Activated T-helper 17 cell treated with anti-CD3 and anti-CD28 coated beads, Interleukin-2, amount 50 U/mL, for 72 hours (primary cell): ENCODE measurements around the gene H1-8. TPM values are rescaled to one million over a fixed set of nuclear protein-coding genes. Genes with fewer than 3 reads are reported as not detected.
A peak's percentile ranks its signal among the peaks of the same experiment; 100 is the strongest.

Source experiments
- ATAC-seq: fragments of 150-1000 bp; cut with Tn5 transposase; replicated peaks from 2 replicates; pipeline ENCODE4 v1.10.0; 2021; ENCODE audit warnings: mild to moderate bottlenecking, moderate library complexity
- H3K27ac Mint-ChIP-seq: one replicate; pipeline ENCODE4 v1.8.0; 2022; ENCODE audit warnings: mixed read lengths
- H3K27me3 Mint-ChIP-seq: one replicate; pipeline ENCODE4 v1.8.0; 2022; ENCODE audit warnings: mixed read lengths
- H3K36me3 Mint-ChIP-seq: one replicate; pipeline ENCODE4 v1.8.0; 2022; ENCODE audit warnings: low read depth, mild to moderate bottlenecking, mixed read lengths
- H3K4me1 Mint-ChIP-seq: one replicate; pipeline ENCODE4 v1.8.0; 2022; ENCODE audit warnings: mixed read lengths
- H3K4me3 Mint-ChIP-seq: one replicate; pipeline ENCODE4 v1.8.0; 2022; ENCODE audit warnings: mild to moderate bottlenecking, mixed read lengths
- H3K9me3 Mint-ChIP-seq: one replicate; pipeline ENCODE4 v1.8.0; 2022; ENCODE audit warnings: mixed read lengths
- total RNA-seq, 2 donors: library from RNA; stranded (reverse); gene quantifications; one replicate each; pipeline ENCODE4 v1.2.3, GENCODE V29; 2022

Gene H1-8
- total RNA-seq, 2 donors from 2014 or later: not detected

GRCh38 chr3:129561619-129562248, 18.8 kb downstream of the H1-8 start:
- ATAC-seq: no peak
- no peak overlapping the region for H3K4me3 Mint-ChIP-seq
- no peaks in the 10 kb centered on the region for H3K27me3 Mint-ChIP-seq
- peaks cover 6% of the 10 kb centered on the region for H3K4me1 Mint-ChIP-seq
- H3K9me3 Mint-ChIP-seq: no peaks in the 10 kb centered on the region
- H3K27ac Mint-ChIP-seq: no peak overlapping the region
- H3K36me3 Mint-ChIP-seq: no peaks in the 10 kb centered on the region

- ATAC-seq: no peak
- Mint-ChIP-seq H3K4me1 (peaks cover 6% of the 10 kb centered on the region), H3K9me3 (no peaks in the 10 kb centered on the region), H3K27ac (no peak overlapping the region), H3K36me3 (no peaks in the 10 kb centered on the region), H3K27me3 (no peaks in the 10 kb centered on the region), H3K4me3 (no peak overlapping the region)
Observed at GRCh38 chr3:129562803-129563202, 19.8 kb downstream of the H1-8 start.

GRCh38 chr3:129563332-129563731, 20.4 kb downstream of the H1-8 start:
- Mint-ChIP-seq H3K4me3 (no peak overlapping the region), H3K4me1 (peaks cover 6% of the 10 kb centered on the region), H3K27me3 (no peaks in the 10 kb centered on the region), H3K9me3 (no peaks in the 10 kb centered on the region), H3K27ac (peak overlapping the region; percentile 43), H3K36me3 (no peaks in the 10 kb centered on the region)
- ATAC-seq: no peak

DNA sequence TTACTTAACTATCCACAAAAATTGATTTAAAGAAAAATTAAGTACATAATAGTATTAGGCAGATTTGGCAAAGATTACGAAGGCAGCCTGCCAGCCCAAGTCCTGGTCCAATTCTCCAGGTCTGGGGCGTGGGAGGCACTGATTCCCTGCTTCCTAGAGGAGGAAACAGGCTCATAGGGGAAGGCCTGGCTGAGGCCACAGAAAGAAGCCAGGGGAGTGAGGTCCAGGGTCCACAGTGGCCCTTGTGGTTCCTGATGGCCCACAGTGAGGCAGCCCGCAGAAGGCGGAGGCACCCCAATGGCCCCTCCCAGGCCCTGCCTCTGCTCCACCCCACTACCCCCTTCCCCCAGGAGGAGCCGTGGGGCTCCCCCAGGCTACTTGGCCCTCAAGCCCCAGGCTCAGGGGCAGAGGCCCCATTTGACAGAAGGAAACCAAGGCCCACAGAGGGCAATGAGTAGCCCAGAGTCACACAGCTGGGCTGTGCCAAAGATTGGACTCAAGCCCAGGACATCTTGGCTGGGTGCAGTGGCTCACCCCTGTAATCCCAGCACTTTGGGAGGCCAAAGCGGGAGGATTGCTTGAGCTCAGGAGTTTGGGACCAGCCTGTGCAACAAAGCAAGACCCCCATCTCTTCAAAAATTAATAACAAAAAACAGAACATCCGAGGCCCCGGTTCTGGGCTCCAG, 21.0 kb downstream of the H1-8 start:
- no peaks in the 10 kb centered on the region for H3K27me3 Mint-ChIP-seq
- H3K9me3 Mint-ChIP-seq: no peaks in the 10 kb centered on the region
- no peaks in the 10 kb centered on the region for H3K36me3 Mint-ChIP-seq
- no peak overlapping the region for H3K4me3 Mint-ChIP-seq
- peak overlapping the region; percentile 43 for H3K27ac Mint-ChIP-seq
- ATAC-seq: no peak
- peaks cover 6% of the 10 kb centered on the region for H3K4me1 Mint-ChIP-seq

DNA sequence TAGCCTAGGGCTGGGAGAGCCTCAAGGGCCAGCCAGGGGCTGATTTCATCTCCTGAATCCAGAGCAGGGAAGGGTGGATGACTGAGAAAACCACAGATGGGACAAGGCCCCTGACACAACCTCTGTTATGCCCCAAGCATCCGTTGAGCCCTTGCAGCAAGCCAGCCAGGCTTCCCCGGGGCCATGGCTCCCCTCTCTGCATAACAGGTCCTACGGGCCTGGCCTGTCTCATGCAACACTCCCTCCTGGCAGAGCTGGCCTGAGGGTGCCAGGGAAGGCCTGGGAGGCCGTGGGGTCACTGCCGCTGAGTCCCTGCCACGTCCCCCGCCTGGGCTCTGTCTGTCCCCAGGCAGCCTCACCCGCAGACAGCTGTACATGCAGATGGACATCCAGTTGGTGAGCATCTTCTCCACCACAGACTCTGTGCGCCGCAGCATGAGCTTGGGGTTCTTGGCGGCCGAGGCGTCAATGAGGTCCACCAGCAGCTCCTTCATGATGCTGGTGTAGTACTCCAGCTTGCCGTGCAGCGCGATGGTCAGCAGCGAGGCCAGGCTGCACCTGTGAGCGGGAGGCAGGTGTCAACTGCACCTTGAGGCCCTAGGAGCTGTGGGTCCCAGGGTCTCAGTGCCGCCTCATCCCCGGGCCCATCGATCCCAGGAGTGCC, 22.1 kb downstream of the H1-8 start:
- H3K9me3 Mint-ChIP-seq: no peaks in the 10 kb centered on the region
- peaks cover 6% of the 10 kb centered on the region for H3K4me1 Mint-ChIP-seq
- ATAC-seq: no peak
- no peak overlapping the region for H3K27ac Mint-ChIP-seq
- H3K27me3 Mint-ChIP-seq: no peaks in the 10 kb centered on the region
- H3K36me3 Mint-ChIP-seq: no peaks in the 10 kb centered on the region
- H3K4me3 Mint-ChIP-seq: no peak overlapping the region

GRCh38 chr3:129565902-129566301, 22.9 kb downstream of the H1-8 start:
- Mint-ChIP-seq H3K27ac (no peak overlapping the region), H3K4me3 (no peak overlapping the region), H3K36me3 (no peaks in the 10 kb centered on the region), H3K27me3 (no peaks in the 10 kb centered on the region), H3K4me1 (peaks cover under 1% of the 10 kb centered on the region), H3K9me3 (no peaks in the 10 kb centered on the region)
- ATAC-seq: no peak

GRCh38 chr3:129567176-129567705, 24.3 kb downstream of the H1-8 start:
- Mint-ChIP-seq H3K36me3 (no peaks in the 10 kb centered on the region), H3K27ac (no peak overlapping the region), H3K27me3 (no peaks in the 10 kb centered on the region), H3K9me3 (no peaks in the 10 kb centered on the region), H3K4me3 (no peak overlapping the region), H3K4me1 (no peaks in the 10 kb centered on the region)
- no peak for ATAC-seq

GRCh38 chr3:129567939-129568338, 25.0 kb downstream of the H1-8 start:
- Mint-ChIP-seq H3K4me1 (no peaks in the 10 kb centered on the region), H3K27me3 (no peaks in the 10 kb centered on the region), H3K36me3 (no peaks in the 10 kb centered on the region), H3K9me3 (no peaks in the 10 kb centered on the region), H3K27ac (no peak overlapping the region), H3K4me3 (no peak overlapping the region)
- ATAC-seq: no peak

DNA sequence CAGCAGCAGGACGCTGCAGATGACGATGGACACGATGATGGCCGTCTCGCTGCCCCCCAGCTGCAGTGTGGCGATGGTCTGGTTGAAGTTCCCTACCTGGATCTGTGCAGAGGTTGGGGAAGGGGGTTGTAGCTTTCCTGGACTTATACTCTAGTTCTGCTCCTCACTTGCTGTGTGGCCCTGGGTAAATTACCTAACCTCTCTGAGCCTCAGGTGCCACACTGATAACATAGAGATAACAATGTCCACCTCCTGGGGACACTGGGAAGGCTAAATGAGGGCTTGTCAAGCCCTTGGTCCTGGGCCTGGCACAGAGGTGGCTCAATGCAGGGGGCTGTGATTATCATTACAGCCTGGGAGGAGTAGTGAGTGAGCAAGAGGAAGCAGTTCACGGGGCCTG, 26.9 kb downstream of the H1-8 start:
- Mint-ChIP-seq H3K4me1 (no peaks in the 10 kb centered on the region), H3K27ac (no peak overlapping the region), H3K27me3 (no peaks in the 10 kb centered on the region), H3K9me3 (no peaks in the 10 kb centered on the region), H3K4me3 (no peak overlapping the region), H3K36me3 (no peaks in the 10 kb centered on the region)
- no peak for ATAC-seq

- Mint-ChIP-seq H3K4me3 (no peak overlapping the region), H3K4me1 (peaks cover 6% of the 10 kb centered on the region), H3K36me3 (no peaks in the 10 kb centered on the region), H3K27ac (peak overlapping the region; percentile 8), H3K27me3 (no peaks in the 10 kb centered on the region), H3K9me3 (no peaks in the 10 kb centered on the region)
- ATAC-seq: no peak
Observed at GRCh38 chr3:129571605-129572547, 28.9 kb downstream of the H1-8 start.

GRCh38 chr3:129572603-129573002, 29.6 kb downstream of the H1-8 start:
- no peaks in the 10 kb centered on the region for H3K9me3 Mint-ChIP-seq
- no peaks in the 10 kb centered on the region for H3K27me3 Mint-ChIP-seq
- peaks cover 6% of the 10 kb centered on the region for H3K4me1 Mint-ChIP-seq
- H3K27ac Mint-ChIP-seq: no peak overlapping the region
- no peak for ATAC-seq
- H3K36me3 Mint-ChIP-seq: no peaks in the 10 kb centered on the region
- H3K4me3 Mint-ChIP-seq: no peak overlapping the region

DNA sequence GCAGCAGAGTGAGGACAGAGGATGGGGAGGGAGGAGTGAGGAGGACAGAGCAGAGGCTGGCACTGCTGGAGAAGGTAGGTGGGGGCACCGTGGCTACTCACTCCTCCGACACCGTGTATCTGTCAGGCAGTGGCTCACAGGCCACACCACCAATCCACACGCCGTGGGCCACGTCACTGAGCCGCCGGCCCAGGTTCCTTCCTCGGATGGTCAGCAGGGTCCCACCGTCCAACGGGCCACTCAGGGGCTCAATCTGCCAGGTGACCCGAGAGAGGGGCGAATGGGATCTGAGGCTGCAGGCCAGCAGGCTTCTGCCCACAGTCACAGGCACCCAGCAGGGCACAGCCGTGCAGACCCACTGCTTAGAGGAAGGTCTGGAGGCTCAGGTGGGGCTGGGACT, 30.5 kb downstream of the H1-8 start:
- no peaks in the 10 kb centered on the region for H3K36me3 Mint-ChIP-seq
- no peak for ATAC-seq
- peaks cover 6% of the 10 kb centered on the region for H3K4me1 Mint-ChIP-seq
- no peaks in the 10 kb centered on the region for H3K9me3 Mint-ChIP-seq
- no peaks in the 10 kb centered on the region for H3K27me3 Mint-ChIP-seq
- H3K27ac Mint-ChIP-seq: peak overlapping the region; percentile 67
- H3K4me3 Mint-ChIP-seq: no peak overlapping the region

GRCh38 chr3:129574206-129574605, 31.2 kb downstream of the H1-8 start:
- H3K4me1 Mint-ChIP-seq: peaks cover 6% of the 10 kb centered on the region
- H3K27me3 Mint-ChIP-seq: no peaks in the 10 kb centered on the region
- H3K36me3 Mint-ChIP-seq: no peaks in the 10 kb centered on the region
- no peak overlapping the region for H3K4me3 Mint-ChIP-seq
- ATAC-seq: no peak
- no peaks in the 10 kb centered on the region for H3K9me3 Mint-ChIP-seq
- no peak overlapping the region for H3K27ac Mint-ChIP-seq
